HEK293T (cell line): Measurements from ENCODE around the gene APEX2.

Experiments used
- ARNT ChIP-seq: fragments of 450-650 bp; IDR thresholded peaks from 2 replicates; pipeline ENCODE4 v1.6.1; 2017; ENCODE audit warnings: mild to moderate bottlenecking
- BHLHE40 ChIP-seq: fragments of 450-650 bp; IDR thresholded peaks from 2 replicates; pipeline ENCODE4 v1.6.1; 2016; ENCODE audit warnings: mild to moderate bottlenecking, moderate library complexity, borderline replicate concordance
- CTBP1 ChIP-seq: fragments of 450-650 bp; IDR thresholded peaks from 2 replicates; pipeline ENCODE4 v1.6.1; 2016; ENCODE audit warnings: borderline replicate concordance
- ELF4 ChIP-seq: fragments of 450-650 bp; IDR thresholded peaks from 2 replicates; pipeline ENCODE4 v1.6.1; 2017; ENCODE audit warnings: antibody characterized with exemption
- FOXA1 ChIP-seq: fragments of 450-650 bp; IDR thresholded peaks from 2 replicates; pipeline ENCODE4 v1.6.1; 2016; ENCODE audit warnings: mild to moderate bottlenecking
- FOXK2 ChIP-seq: fragments of 450-650 bp; IDR thresholded peaks from 2 replicates; pipeline ENCODE4 v1.6.1; 2016; ENCODE audit warnings: mild to moderate bottlenecking
- FOXM1 ChIP-seq: fragments of 450-650 bp; IDR thresholded peaks from 2 replicates; pipeline ENCODE4 v1.6.1; 2017; ENCODE audit warnings: mild to moderate bottlenecking, borderline replicate concordance
- HDGF ChIP-seq: fragments of 450-650 bp; IDR thresholded peaks from 2 replicates; pipeline ENCODE4 v1.6.1; 2017; ENCODE audit warnings: antibody characterized with exemption, borderline replicate concordance
- LEF1 ChIP-seq: fragments of 450-650 bp; IDR thresholded peaks from 2 replicates; pipeline ENCODE4 v1.6.1; 2017; ENCODE audit warnings: mild to moderate bottlenecking, borderline replicate concordance
- NFRKB ChIP-seq: fragments of 450-650 bp; IDR thresholded peaks from 2 replicates; pipeline ENCODE4 v1.6.1; 2016; ENCODE audit warnings: mild to moderate bottlenecking, moderate library complexity
- SP1 ChIP-seq: fragments of 450-650 bp; IDR thresholded peaks from 2 replicates; pipeline ENCODE4 v1.6.1; 2017
- SUZ12 ChIP-seq: fragments of 450-650 bp; IDR thresholded peaks from 2 replicates; pipeline ENCODE4 v1.6.1; 2016; ENCODE audit warnings: mild to moderate bottlenecking
- ZNF384 ChIP-seq: fragments of 450-650 bp; IDR thresholded peaks from 2 replicates; pipeline ENCODE4 v1.6.1; 2016

- TF ChIP-seq ZNF384 (no peak), FOXM1 (no peak), LEF1 (no peak), ARNT (no peak), HDGF (no peak), SUZ12 (no peak), ELF4 (no peak), FOXA1 (no peak), BHLHE40 (no peak), CTBP1 (no peak), FOXK2 (no peak), SP1 (no peak), NFRKB (no peak)
Measured at GRCh38 chrX:54979432-54979831, 20.7 kb upstream of the APEX2 start.
